LNCaP clone FGC (cell line): ENCODE measurements around the gene TRMT11.

ENCODE experiments used
- DNase-seq: peaks from one replicate; pipeline ENCODE4 v3.0.0-alpha.2; 2011; ENCODE audit warnings: low read depth
- H3K4me3 ChIP-seq: 2 replicates; pipeline ENCODE4 v1.5.1; 2011; ENCODE audit warnings: mild to moderate bottlenecking, low read depth, low read length, control low read depth
- CTCF ChIP-seq: IDR thresholded peaks from 2 replicates; pipeline ENCODE4 v1.5.1; 2012; ENCODE audit warnings: mild to moderate bottlenecking; ENCODE audit not compliant: control insufficient read depth, insufficient read depth; ENCODE audit errors: extremely low read depth

The TRMT11 gene

GRCh38 chr6:126086560-126086959 lies 100.2 kb downstream of the TRMT11 start:
- H3K4me3 ChIP-seq: no peak overlapping the region

More at GRCh38 chr6:126086560-126086959, 100.2 kb downstream of the TRMT11 start:
- DNase-seq: no peak
- no peak for TF ChIP-seq CTCF
